WERI-Rb-1 (cell line): ENCODE measurements around the gene IL36B.

Experiments used
- DNase-seq: peaks from one replicate; pipeline ENCODE4 v3.0.0-alpha.2; 2020
- H3K27ac ChIP-seq: fragments of 250-450 bp; sonication (Bioruptor Pico); 2 replicates; pipeline ENCODE4 v1.5.1; 2020; ENCODE audit warnings: mild to moderate bottlenecking, moderate library complexity
- H3K27me3 ChIP-seq: fragments of 250-450 bp; sonication (Bioruptor Pico); 2 replicates; pipeline ENCODE4 v1.5.1; 2021; ENCODE audit warnings: mild to moderate bottlenecking, low read depth, moderate library complexity; ENCODE audit not compliant: insufficient read depth, severe bottlenecking
- H3K36me3 ChIP-seq: fragments of 250-450 bp; sonication (Bioruptor Pico); 2 replicates; pipeline ENCODE4 v1.5.1; 2020; ENCODE audit warnings: mild to moderate bottlenecking, moderate library complexity
- H3K4me3 ChIP-seq: 2 replicates; pipeline ENCODE4 v1.5.1; 2011; ENCODE audit warnings: low read depth, mild to moderate bottlenecking, control low read depth, low read length
- H3K9me3 ChIP-seq: fragments of 250-450 bp; sonication (Bioruptor Pico); 2 replicates; pipeline ENCODE4 v1.5.1; 2021; ENCODE audit warnings: mild to moderate bottlenecking, moderate library complexity; ENCODE audit not compliant: severe bottlenecking
- CTCF ChIP-seq: IDR thresholded peaks from 2 replicates; pipeline ENCODE4 v1.5.1; 2011; ENCODE audit warnings: low read depth, mild to moderate bottlenecking, control low read depth, inconsistent platforms, low read length

IL36B gene

DNA sequence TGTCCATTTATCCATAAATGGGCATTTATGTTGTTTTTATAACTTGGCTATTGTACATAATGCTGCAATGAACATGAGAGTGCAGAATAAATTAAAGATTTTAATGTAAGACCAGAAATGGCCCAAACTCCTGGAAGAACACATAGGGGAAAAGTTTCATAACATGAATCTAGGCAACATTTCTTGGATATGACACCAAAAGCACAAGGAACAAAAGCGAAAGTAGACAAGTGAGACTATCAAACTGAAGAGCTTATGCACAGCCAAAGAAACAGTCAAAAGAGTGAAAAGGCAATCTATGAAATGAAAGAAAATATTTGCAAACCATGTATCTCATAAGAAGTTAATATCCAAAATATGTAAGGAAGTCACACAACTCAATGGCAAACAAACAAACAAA, 41.6 kb downstream of the IL36B start:
- no peak for TF ChIP-seq CTCF
- Histone ChIP-seq H3K27me3 (no peaks in the 10 kb centered on the region), H3K9me3 (no peaks in the 10 kb centered on the region), H3K36me3 (no peaks in the 10 kb centered on the region), H3K27ac (no peak overlapping the region), H3K4me3 (no peak overlapping the region)
- no peak for DNase-seq

DNA sequence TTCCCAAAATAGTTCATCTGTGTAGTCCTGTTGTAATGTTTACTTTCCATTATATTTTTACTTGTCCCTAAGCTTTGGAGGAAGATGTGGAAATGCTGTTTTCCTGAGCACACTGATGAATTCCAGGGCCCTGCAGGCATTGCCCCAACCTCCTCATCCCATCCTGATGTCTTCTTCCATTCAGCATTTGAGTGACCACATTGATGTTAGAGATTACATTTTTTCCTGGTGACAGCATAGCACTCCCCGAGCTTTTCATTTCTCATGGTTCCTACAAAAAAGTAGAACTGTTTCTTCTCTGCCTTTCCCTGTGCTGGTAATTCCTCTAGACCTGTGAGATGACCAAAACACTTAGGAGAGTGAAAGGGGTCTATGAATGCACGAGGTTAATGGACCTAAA, 42.6 kb downstream of the IL36B start:
- no peak for TF ChIP-seq CTCF
- DNase-seq, result no peak
- no peak overlapping the region for H3K27ac ChIP-seq
- H3K4me3 ChIP-seq, result no peak overlapping the region
- no peaks in the 10 kb centered on the region for H3K27me3 ChIP-seq
- H3K9me3 ChIP-seq, result no peaks in the 10 kb centered on the region
- H3K36me3 ChIP-seq, result no peaks in the 10 kb centered on the region

GRCh38 chr2:113009622-113010021, 43.0 kb downstream of the IL36B start:
- no peaks in the 10 kb centered on the region for H3K36me3 ChIP-seq
- no peaks in the 10 kb centered on the region for H3K27me3 ChIP-seq
- no peak for DNase-seq
- no peak for TF ChIP-seq CTCF
- no peaks in the 10 kb centered on the region for H3K9me3 ChIP-seq
- H3K4me3 ChIP-seq, result no peak overlapping the region
- H3K27ac ChIP-seq, result no peak overlapping the region

GRCh38 chr2:113007250-113007649, 45.4 kb downstream of the IL36B start:
- no peak overlapping the region for H3K4me3 ChIP-seq
- H3K27me3 ChIP-seq, result no peaks in the 10 kb centered on the region
- H3K9me3 ChIP-seq, result no peaks in the 10 kb centered on the region
- no peak for TF ChIP-seq CTCF
- no peak for DNase-seq
- no peaks in the 10 kb centered on the region for H3K36me3 ChIP-seq
- H3K27ac ChIP-seq, result no peak overlapping the region

GRCh38 chr2:113005030-113005509, 47.6 kb downstream of the IL36B start, which contains the start of gene IL36A:
Gene IL36A (plus strand): TSS chr2:113005459. CDS start chr2:113005872, 413 bp downstream.
- H3K27me3 ChIP-seq, result no peaks in the 10 kb centered on the region

More at GRCh38 chr2:113005030-113005509, 47.6 kb downstream of the IL36B start, which contains the start of gene IL36A:
- no peak within 1 kb of the TSS for H3K4me3 ChIP-seq
- H3K27ac ChIP-seq, result no peak within 1 kb of the TSS
- peaks cover 3% of the 10 kb centered on the region for H3K9me3 ChIP-seq
- H3K36me3 ChIP-seq, result no peaks in the 10 kb centered on the region
- no peak for DNase-seq
- TF ChIP-seq CTCF, result no peak
